Measurements from ENCODE around the gene PKD1L1.

DNA sequence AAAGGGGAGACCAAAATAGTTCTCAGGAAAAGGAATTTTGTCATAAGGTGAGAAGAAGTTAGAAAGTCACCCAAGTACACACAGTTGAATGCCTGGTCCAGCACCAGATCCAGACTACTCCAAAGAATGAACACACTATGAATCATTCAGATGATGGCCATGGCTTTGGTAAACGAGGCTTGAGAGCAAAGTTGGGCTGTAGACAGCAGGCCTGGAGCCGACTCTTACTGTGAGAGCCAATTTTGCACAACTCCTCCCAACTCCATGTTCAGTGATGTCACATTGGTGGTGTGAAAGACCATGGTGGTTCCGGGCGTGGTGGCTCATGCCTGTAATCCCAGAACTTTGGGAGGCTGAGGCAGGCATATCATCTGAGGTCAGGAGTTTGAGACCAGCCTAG is 131.6 kb downstream of the PKD1L1 start:
- TF ChIP-seq POLR2AphosphoS5 (IDR thresholded peaks at IDR 0.05): no peak
- TF ChIP-seq, protein P1, sequence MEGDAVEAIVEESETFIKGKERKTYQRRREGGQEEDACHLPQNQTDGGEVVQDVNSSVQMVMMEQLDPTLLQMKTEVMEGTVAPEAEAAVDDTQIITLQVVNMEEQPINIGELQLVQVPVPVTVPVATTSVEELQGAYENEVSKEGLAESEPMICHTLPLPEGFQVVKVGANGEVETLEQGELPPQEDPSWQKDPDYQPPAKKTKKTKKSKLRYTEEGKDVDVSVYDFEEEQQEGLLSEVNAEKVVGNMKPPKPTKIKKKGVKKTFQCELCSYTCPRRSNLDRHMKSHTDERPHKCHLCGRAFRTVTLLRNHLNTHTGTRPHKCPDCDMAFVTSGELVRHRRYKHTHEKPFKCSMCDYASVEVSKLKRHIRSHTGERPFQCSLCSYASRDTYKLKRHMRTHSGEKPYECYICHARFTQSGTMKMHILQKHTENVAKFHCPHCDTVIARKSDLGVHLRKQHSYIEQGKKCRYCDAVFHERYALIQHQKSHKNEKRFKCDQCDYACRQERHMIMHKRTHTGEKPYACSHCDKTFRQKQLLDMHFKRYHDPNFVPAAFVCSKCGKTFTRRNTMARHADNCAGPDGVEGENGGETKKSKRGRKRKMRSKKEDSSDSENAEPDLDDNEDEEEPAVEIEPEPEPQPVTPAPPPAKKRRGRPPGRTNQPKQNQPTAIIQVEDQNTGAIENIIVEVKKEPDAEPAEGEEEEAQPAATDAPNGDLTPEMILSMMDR (IDR thresholded peaks at IDR 0.05): no peak
- TF ChIP-seq POLR2A (IDR thresholded peaks at IDR 0.05): no peak

Measured in prostate gland (tissue), 2 donors.